ENCODE data around the gene LPCAT3.

The LPCAT3 gene

GRCh38 chr12:6937481-6938352, 80.6 kb downstream of the LPCAT3 start (continued):
- TF ChIP-seq PRDM2 (tag by site-specific recombination; IDR thresholded peaks at IDR 0.05; ENCODE audit: borderline replicate concordance) (no peak), ZNF274 (IDR thresholded peaks at IDR 0.05; ENCODE audit: low read length) (no peak), ZNF274 (tag by site-specific recombination; IDR thresholded peaks at IDR 0.05; ENCODE audit: borderline replicate concordance) (no peak), SP2 (tag by site-specific recombination; IDR thresholded peaks at IDR 0.05) (peak; percentile 94), ZNF214 (tag by site-specific recombination; IDR thresholded peaks at IDR 0.05; ENCODE audit: borderline replicate concordance) (no peak), ZNF48 (tag by site-specific recombination; IDR thresholded peaks at IDR 0.05) (no peak), ZIC2 (tag by site-specific recombination; IDR thresholded peaks at IDR 0.05) (no peak; the same call in 1 of the 2 replicates), RBAK (tag by site-specific recombination; IDR thresholded peaks at IDR 0.05) (no peak), KLF10 (tag by site-specific recombination; IDR thresholded peaks at IDR 0.05) (peak; percentile 40; the same call in 1 of the 2 replicates), ZNF366 (tag by site-specific recombination; conservative IDR thresholded peaks at IDR 0.05) (peak; percentile 100), PRDM6 (tag by site-specific recombination; IDR thresholded peaks at IDR 0.05) (no peak), ZNF624 (tag by site-specific recombination; IDR thresholded peaks at IDR 0.05) (no peak), ZBTB17 (tag by site-specific recombination; IDR thresholded peaks at IDR 0.05) (peak; percentile 97), ZNF473 (tag by site-specific recombination; IDR thresholded peaks at IDR 0.05) (no peak), ZNF248 (tag by site-specific recombination; IDR thresholded peaks at IDR 0.05) (no peak), ZNF416 (tag by site-specific recombination; IDR thresholded peaks at IDR 0.05) (no peak), GLIS1 (tag by site-specific recombination; IDR thresholded peaks at IDR 0.05) (peak; percentile 39; the same call in 1 of the 2 replicates), ZBTB48 (tag by site-specific recombination; IDR thresholded peaks at IDR 0.05) (0 out of 2 replicates have a peak, but pooled peaks have one; percentile 11), ZNF341 (tag by site-specific recombination; IDR thresholded peaks at IDR 0.05; ENCODE audit: low read depth) (no peak), SALL2 (tag by site-specific recombination; IDR thresholded peaks at IDR 0.05; ENCODE audit: borderline replicate concordance) (no peak), ZFP69B (tag by site-specific recombination; IDR thresholded peaks at IDR 0.05) (peak; percentile 71), ZSCAN5A (tag by site-specific recombination; IDR thresholded peaks at IDR 0.05) (0 out of 2 replicates have a peak, but pooled peaks have one; percentile 38), ZNF146 (tag by site-specific recombination; IDR thresholded peaks at IDR 0.05) (no peak), ZNF792 (tag by site-specific recombination; IDR thresholded peaks at IDR 0.05) (no peak), ZNF701 (tag by site-specific recombination; IDR thresholded peaks at IDR 0.05) (no peak), AEBP2 (tag by site-specific recombination; IDR thresholded peaks at IDR 0.05; ENCODE audit: borderline replicate concordance) (no peak), IKZF3 (tag by site-specific recombination; IDR thresholded peaks at IDR 0.05) (peak; percentile 96), ZNF266 (tag by site-specific recombination; IDR thresholded peaks at IDR 0.05; ENCODE audit: low read depth) (no peak), ZNF600 (tag by site-specific recombination; IDR thresholded peaks at IDR 0.05) (peak; percentile 99), OVOL3 (tag by site-specific recombination; IDR thresholded peaks at IDR 0.05) (peak; percentile 75)

Measured in HEK293 (cell line).